PC-3 (cell line): ENCODE measurements around the gene ASPRV1. TPM values are rescaled to one million over a fixed set of nuclear protein-coding genes. Genes with fewer than 3 reads are reported as not detected.

Experiments used
- ATAC-seq: fragments of 200-7000 bp; cut with Tn5 transposase; 2 replicates; pipeline ENCODE4 v1.9.1; 2020; ENCODE audit warnings: mild to moderate bottlenecking, moderate library complexity
- BruUV-seq: library from RNA; stranded (reverse); fragments of 400-500 nt; replicated peaks from 2 replicates; lab custom pipeline; 2021; lab: Mats Ljungman, UMichigan
- CTCF ChIA-PET: fragments of 300-600 bp; sonication (Branson Sonifier 250); formaldehyde crosslinking; loops from one replicate; lab custom pipeline; 2022; ENCODE audit warnings: antibody characterized with exemption; lab: Charles Lee
- POLR2A ChIA-PET: fragments of 300-600 bp; sonication (Branson Sonifier 250); formaldehyde crosslinking; loops from one replicate; lab custom pipeline; 2022; ENCODE audit warnings: antibody characterized with exemption; ENCODE audit not compliant: unreplicated experiment; lab: Charles Lee
- DNase-seq: peaks from one replicate; pipeline ENCODE4 v3.0.0-alpha.2; 2015
- H2AFZ ChIP-seq: fragments of 300-600 bp; sonication (generic); 2 replicates; pipeline ENCODE4 v1.6.0; 2016; ENCODE audit warnings: antibody characterized with exemption, low read length
- H3F3A ChIP-seq: fragments of 300-600 bp; sonication (generic); one replicate; pipeline ENCODE4 v1.6.0; 2017; ENCODE audit warnings: antibody characterized with exemption, low read length, control low read depth, mild to moderate bottlenecking; ENCODE audit not compliant: unreplicated experiment
- H3K27ac ChIP-seq: fragments of 300-600 bp; sonication (generic); 2 replicates; pipeline ENCODE4 v1.5.1; 2016; ENCODE audit warnings: mild to moderate bottlenecking, low read length
- H3K27me3 ChIP-seq: fragments of 300-600 bp; sonication (generic); 2 replicates; pipeline ENCODE4 v1.6.1; 2016; ENCODE audit warnings: low read length, mixed read lengths
- H3K36me3 ChIP-seq: fragments of 300-600 bp; sonication (generic); 2 replicates; pipeline ENCODE4 v1.6.1; 2016; ENCODE audit warnings: low read depth, mixed run types, low read length, mixed read lengths
- H3K4me1 ChIP-seq: fragments of 300-600 bp; sonication (generic); 2 replicates; pipeline ENCODE4 v1.5.1; 2016; ENCODE audit warnings: low read length; ENCODE audit not compliant: insufficient read depth
- H3K4me2 ChIP-seq: fragments of 300-600 bp; sonication (generic); 2 replicates; pipeline ENCODE4 v1.6.0; 2016; ENCODE audit warnings: low read length
- H3K4me3 ChIP-seq: fragments of 300-600 bp; sonication (generic); 2 replicates; pipeline ENCODE4 v1.5.1; 2016; ENCODE audit warnings: mild to moderate bottlenecking, low read length, mixed read lengths
- H3K79me2 ChIP-seq: fragments of 300-600 bp; sonication (generic); 2 replicates; pipeline ENCODE4 v1.6.1; 2017; ENCODE audit warnings: low read length, mixed read lengths
- H3K9ac ChIP-seq: fragments of 300-600 bp; sonication (generic); 2 replicates; pipeline ENCODE4 v1.6.0; 2016; ENCODE audit warnings: mild to moderate bottlenecking, low read length
- H3K9me2 ChIP-seq: fragments of 300-600 bp; sonication (generic); replicated peaks from 2 replicates; pipeline ENCODE4 v1.6.1; 2016; ENCODE audit warnings: mixed run types, low read length, mixed read lengths
- H3K9me3 ChIP-seq: fragments of 300-600 bp; sonication (generic); 2 replicates; pipeline ENCODE4 v1.6.1; 2016; ENCODE audit warnings: low read length, mixed read lengths
- H4K20me1 ChIP-seq: fragments of 300-600 bp; sonication (generic); 2 replicates; pipeline ENCODE4 v1.6.1; 2016; ENCODE audit warnings: low read length, mixed read lengths
- EZH2 ChIP-seq: fragments of 300-600 bp; sonication (generic); IDR thresholded peaks from one replicate; pipeline ENCODE4 v1.6.1; 2017; ENCODE audit warnings: antibody characterized with exemption, mild to moderate bottlenecking, low read length; ENCODE audit not compliant: unreplicated experiment
- EZH2phosphoT487 ChIP-seq: fragments of 300-600 bp; sonication (generic); IDR thresholded peaks from 2 replicates; pipeline ENCODE4 v1.6.1; 2018; ENCODE audit warnings: mild to moderate bottlenecking, antibody characterized with exemption, low read length, borderline replicate concordance
- intact Hi-C: fragments of 100-400 bp; cut with micrococcal nuclease; formaldehyde crosslinking; loops from 2 replicates; pipeline ENCODE4 v1.9.0; 2023
- total RNA-seq: library from RNA; depleted of rRNA; stranded (reverse); fragments of >200 nt; gene quantifications from 2 replicates; pipeline ENCODE4 v1.2.3, GENCODE V29; 2014
- TF ChIP-seq, protein P1 (sequence below): fragments of 300-600 bp; sonication (generic); conservative IDR thresholded peaks from 2 replicates; pipeline ENCODE4 v1.5.1; 2017; ENCODE audit warnings: antibody characterized with exemption, low read depth, mild to moderate bottlenecking, low read length

Gene ASPRV1
- total RNA-seq, 1 experiment from 2014 or later: not detected

DNA sequence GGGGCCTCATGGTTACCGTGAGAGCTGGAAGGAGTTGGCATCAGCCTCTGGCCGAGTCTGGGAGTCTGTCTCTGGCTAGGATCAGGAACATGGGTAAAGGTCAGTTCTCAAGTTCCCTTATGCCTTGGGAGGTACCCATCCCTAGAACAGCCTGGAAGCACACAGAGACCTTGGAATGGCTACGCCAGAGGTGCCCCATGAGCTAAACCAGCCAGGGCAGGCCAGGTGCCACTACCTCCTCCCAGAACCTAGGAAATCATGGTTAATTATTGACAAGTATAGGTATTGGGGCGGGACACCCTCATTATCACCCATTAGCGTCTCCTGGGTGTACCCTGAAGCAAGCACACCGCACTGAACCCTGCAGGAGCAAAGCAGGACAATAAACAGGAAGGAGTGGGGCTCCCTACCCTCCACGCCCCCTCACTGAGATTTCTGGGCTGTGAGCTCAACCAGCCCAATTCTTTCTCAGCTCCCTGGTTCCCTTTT, 3.0 kb upstream of the ASPRV1 start:
- Histone ChIP-seq H2AFZ (no peak overlapping the region), H3K27me3 (no peaks in the 10 kb centered on the region), H3F3A (no peaks in the 10 kb centered on the region), H3K36me3 (no peaks in the 10 kb centered on the region), H3K4me2 (no peak overlapping the region), H3K9me2 (no peaks in the 10 kb centered on the region), H3K79me2 (no peaks in the 10 kb centered on the region), H3K9me3 (no peaks in the 10 kb centered on the region), H4K20me1 (no peaks in the 10 kb centered on the region), H3K9ac (no peak overlapping the region), H3K4me3 (no peak overlapping the region), H3K4me1 (peaks cover 13% of the 10 kb centered on the region), H3K27ac (no peak overlapping the region)
- TF ChIP-seq, protein P1, sequence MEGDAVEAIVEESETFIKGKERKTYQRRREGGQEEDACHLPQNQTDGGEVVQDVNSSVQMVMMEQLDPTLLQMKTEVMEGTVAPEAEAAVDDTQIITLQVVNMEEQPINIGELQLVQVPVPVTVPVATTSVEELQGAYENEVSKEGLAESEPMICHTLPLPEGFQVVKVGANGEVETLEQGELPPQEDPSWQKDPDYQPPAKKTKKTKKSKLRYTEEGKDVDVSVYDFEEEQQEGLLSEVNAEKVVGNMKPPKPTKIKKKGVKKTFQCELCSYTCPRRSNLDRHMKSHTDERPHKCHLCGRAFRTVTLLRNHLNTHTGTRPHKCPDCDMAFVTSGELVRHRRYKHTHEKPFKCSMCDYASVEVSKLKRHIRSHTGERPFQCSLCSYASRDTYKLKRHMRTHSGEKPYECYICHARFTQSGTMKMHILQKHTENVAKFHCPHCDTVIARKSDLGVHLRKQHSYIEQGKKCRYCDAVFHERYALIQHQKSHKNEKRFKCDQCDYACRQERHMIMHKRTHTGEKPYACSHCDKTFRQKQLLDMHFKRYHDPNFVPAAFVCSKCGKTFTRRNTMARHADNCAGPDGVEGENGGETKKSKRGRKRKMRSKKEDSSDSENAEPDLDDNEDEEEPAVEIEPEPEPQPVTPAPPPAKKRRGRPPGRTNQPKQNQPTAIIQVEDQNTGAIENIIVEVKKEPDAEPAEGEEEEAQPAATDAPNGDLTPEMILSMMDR: no peak
- no peak for TF ChIP-seq EZH2phosphoT487
- intact Hi-C loops: no loop called here
- ATAC-seq: no peak
- ChIA-PET POLR2A (interaction anchor here (0.7 kb wide), 1 partner anchor 13 kb away, joined by 3 read pairs; no protein-coding TSS in a partner anchor), CTCF (interaction anchor here (0.6 kb wide), 1 partner anchor 25 kb away, joined by 4 read pairs; no protein-coding TSS in a partner anchor)
- DNase-seq: no peak
- no TSS peak for BruUV-seq

DNA sequence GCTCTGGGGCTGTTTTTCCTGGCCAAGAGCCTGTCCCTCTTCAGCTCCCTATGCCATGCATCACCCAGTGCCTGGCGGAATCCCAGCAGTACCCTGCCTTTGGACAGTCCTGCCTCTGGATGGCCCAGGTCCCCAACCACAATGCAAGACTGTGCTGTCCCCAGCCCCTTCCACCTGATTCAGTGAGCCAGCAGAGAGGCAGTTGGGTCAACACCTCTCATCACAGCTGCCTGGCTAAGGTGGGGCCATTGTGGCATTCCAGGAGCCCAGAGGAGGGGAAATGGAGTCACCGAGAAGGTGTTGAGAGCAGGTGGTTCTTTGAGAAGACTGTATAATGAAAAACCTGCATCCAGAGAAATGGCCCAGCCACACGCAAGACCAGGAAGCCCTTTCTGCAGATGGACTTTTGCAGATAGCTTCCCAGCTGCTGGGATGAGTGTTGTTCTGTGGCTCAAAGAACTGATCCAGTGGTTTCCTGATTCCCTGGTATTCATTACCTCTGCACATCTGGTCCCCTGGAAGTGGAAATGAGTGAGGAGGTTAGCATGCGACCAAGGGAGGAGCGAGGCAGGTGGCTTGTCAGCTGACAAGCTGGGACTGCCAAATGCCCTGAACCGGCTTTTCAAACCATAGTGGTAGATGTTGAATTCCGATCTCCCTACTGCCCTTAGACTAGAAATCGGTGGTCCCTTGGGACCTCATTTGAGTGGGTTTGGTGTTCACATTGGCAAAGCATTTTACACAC, 1.7 kb upstream of the ASPRV1 start:
- Histone ChIP-seq H3K9me3 (no peaks in the 10 kb centered on the region), H3F3A (no peaks in the 10 kb centered on the region), H3K4me1 (peaks cover 13% of the 10 kb centered on the region), H3K79me2 (no peaks in the 10 kb centered on the region), H3K9ac (no peak overlapping the region), H3K4me2 (no peak overlapping the region), H3K4me3 (no peak overlapping the region), H3K9me2 (no peaks in the 10 kb centered on the region), H3K27ac (no peak overlapping the region), H3K36me3 (no peaks in the 10 kb centered on the region), H2AFZ (no peak overlapping the region), H4K20me1 (no peaks in the 10 kb centered on the region), H3K27me3 (no peaks in the 10 kb centered on the region)
- DNase-seq (no peak), ATAC-seq (no peak)
- no TSS peak for BruUV-seq
- intact Hi-C loops: no loop called here
- CTCF ChIA-PET: no interaction called here
- POLR2A ChIA-PET: no interaction called here
- no peak for TF ChIP-seq EZH2phosphoT487

DNA sequence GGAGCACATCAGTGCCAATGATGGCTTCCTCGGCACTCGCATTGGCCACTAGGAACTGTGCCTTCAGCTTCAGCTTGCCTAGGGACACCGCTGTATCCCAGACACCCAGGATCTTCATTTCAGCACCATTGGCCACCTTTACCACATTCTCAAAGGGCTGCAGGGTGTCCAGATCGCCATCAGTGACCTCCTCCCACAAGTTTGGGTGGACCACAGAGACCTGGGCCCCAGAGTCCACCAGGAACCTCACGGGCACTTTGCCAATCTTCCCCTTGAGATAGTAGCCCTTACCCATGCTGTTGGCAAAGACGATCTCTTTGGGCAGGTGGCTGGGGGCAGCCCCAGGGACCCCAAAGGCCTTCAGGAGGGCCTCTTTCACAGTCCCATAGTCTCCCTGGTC, 610 bp downstream of the ASPRV1 start:
- ATAC-seq (no peak), DNase-seq (no peak)
- ChIA-PET CTCF (no interaction called here), POLR2A (no interaction called here)
- TF ChIP-seq EZH2 (no peak), EZH2phosphoT487 (no peak)
- TF ChIP-seq, protein P1: no peak
- no peaks in the 10 kb centered on the region for H4K20me1 ChIP-seq
- H3K36me3 ChIP-seq: no peaks in the 10 kb centered on the region
- H3K79me2 ChIP-seq: no peaks in the 10 kb centered on the region
- no peaks in the 10 kb centered on the region for H3K9me3 ChIP-seq
- H3F3A ChIP-seq: no peaks in the 10 kb centered on the region
- H3K4me2 ChIP-seq: no peak overlapping the region
- intact Hi-C loops: no loop called here
- H3K4me3 ChIP-seq: no peak overlapping the region
- no TSS peak for BruUV-seq
- no peak overlapping the region for H2AFZ ChIP-seq
- no peaks in the 10 kb centered on the region for H3K9me2 ChIP-seq
- H3K27ac ChIP-seq: no peak overlapping the region
- no peak overlapping the region for H3K9ac ChIP-seq
- H3K27me3 ChIP-seq: no peaks in the 10 kb centered on the region
- peaks cover 3% of the 10 kb centered on the region; the same call in 1 of the 2 replicates for H3K4me1 ChIP-seq
